HG03460 (cell line): ENCODE data around the gene RPS6KB2.
"Not testable (repeated sequence)": the region's sequence is repeated elsewhere in the genome, so short reads cannot be mapped to it uniquely, and the experiment has no call there.

Experiments used
- ATAC-seq: cut with Tn5 transposase; IDR thresholded peaks from one replicate; pipeline ENCODE4 v1.9.1; 2021; ENCODE audit not compliant: unreplicated experiment

Gene RPS6KB2

DNA sequence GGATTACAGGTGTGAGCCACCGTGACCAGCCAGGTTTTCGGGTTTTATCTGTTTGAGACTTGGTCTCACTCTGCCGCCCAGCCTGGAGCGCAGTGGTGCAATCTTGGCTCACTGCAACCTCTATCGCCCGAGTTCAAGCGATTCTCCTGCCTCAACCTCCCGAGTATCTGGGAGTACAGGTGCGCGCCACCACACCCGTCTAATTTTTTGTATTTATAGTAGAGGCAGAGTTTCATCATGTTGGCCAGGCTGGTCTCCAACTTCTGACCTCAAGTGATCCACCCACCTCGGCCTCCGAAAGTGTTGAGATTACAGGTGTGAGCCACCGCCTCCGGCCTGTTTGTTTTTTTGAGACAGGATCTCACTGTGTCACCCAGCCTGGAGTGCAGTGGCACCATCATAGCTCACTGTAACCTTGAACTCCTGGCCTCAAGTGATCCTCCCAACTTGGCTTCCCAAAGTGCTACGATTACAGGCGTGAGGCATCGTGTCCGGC is 882 bp upstream of the RPS6KB2 start:
- ATAC-seq, result not testable (repeated sequence)

GRCh38 chr11:67429038-67429668 is 859 bp downstream of the RPS6KB2 start:
- no peak for ATAC-seq

- ATAC-seq, result no peak
These were observed 1.4 kb downstream of the RPS6KB2 start for GRCh38 chr11:67429722-67430121.

- no peak for ATAC-seq
These were observed 3.3 kb downstream of the RPS6KB2 start for GRCh38 chr11:67431346-67432249.

GRCh38 chr11:67432655-67433349 is 4.5 kb downstream of the RPS6KB2 start:
- ATAC-seq, result no peak

DNA sequence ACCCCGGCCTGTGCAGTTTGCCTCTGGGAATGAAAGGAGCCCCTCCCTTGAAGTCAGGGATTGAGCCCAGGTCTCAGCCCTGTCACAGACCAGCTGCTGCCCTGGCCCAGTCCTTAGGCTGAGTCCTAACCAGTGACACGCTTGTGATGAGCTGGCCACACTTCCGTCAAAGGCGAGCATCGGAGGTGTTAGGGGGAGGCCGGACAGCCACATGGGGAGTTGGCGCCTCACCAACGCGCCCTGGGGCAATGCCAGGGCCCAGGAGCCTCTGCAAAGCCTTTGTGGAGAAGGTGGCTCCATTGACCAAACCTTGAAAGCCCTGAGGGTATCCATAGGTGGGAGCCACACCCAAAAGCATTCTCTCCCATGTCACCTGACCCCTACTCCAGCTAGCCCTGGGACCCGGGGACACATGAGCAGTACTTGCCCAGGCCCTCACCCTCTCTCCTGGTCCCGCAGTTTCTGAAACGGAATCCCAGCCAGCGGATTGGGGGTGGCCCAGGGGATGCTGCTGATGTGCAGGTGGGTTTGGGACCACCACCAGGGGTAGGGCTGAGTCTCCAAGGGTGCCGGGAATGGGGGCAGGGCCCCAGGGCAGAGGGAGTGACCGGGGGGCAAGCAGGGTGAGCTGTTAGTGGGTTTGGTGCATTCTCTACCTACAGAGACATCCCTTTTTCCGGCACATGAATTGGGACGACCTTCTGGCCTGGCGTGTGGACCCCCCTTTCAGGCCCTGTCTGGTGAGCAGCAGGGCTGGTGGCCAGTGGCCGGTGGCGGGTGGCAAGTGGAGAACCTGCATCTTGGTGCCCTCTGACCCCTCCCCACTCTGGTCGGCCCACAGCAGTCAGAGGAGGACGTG is 5.5 kb downstream of the RPS6KB2 start:
- ATAC-seq, result no peak

- no peak for ATAC-seq
These were observed 6.1 kb downstream of the RPS6KB2 start for GRCh38 chr11:67434395-67434881.

- no peak for ATAC-seq
These were observed 6.9 kb downstream of the RPS6KB2 start for GRCh38 chr11:67435031-67435726.

- ATAC-seq, result no peak
These were observed 7.6 kb downstream of the RPS6KB2 start for GRCh38 chr11:67435727-67436458.

GRCh38 chr11:67436459-67437081 is 8.3 kb downstream of the RPS6KB2 start:
- ATAC-seq, result peak; percentile 40

DNA sequence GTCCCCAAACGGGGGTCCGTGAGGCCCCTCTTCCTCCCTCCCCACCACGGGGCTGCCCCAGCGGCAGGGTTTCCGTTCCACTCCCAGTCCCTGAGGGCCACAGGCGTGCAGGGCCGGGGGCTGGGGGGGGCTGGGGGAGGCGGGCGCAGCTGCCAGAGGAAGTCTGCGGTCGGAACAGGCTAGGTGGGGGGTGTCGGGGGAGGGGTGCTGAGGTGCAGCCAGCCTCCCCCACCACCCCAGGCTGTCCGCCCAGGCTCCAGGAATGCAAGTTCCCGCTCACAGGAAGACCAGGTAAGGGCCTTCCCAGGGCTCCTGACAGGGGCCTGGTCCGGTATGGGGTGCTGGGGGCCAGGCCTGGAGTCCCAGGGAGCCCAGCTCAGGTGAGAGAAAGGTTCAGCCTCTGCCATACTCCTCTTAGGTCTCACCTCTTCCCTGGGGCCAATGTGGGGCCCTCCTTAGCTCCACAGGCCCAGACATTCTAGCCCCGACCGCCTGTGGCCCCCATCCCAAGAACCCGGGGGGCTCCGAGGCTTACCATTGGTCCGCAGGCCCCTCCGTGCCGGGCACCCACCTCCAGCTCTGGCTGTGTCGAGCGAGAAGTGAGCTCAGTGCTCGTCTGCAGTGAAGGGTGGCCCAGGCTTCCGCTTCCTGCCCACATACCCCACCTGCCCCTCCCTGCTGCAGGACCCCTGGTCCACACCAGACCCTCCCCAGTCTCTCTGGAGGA is 9.0 kb downstream of the RPS6KB2 start, which contains the start of gene PTPRCAP:
Gene PTPRCAP (minus strand): TSS at position 601 of the 727 bp plus-strand sequence. CDS start 63 bp downstream, at position 538.
- peak; percentile 36 for ATAC-seq

- no peak for ATAC-seq
These were observed 9.5 kb downstream of the RPS6KB2 start for GRCh38 chr11:67437809-67438157.

DNA sequence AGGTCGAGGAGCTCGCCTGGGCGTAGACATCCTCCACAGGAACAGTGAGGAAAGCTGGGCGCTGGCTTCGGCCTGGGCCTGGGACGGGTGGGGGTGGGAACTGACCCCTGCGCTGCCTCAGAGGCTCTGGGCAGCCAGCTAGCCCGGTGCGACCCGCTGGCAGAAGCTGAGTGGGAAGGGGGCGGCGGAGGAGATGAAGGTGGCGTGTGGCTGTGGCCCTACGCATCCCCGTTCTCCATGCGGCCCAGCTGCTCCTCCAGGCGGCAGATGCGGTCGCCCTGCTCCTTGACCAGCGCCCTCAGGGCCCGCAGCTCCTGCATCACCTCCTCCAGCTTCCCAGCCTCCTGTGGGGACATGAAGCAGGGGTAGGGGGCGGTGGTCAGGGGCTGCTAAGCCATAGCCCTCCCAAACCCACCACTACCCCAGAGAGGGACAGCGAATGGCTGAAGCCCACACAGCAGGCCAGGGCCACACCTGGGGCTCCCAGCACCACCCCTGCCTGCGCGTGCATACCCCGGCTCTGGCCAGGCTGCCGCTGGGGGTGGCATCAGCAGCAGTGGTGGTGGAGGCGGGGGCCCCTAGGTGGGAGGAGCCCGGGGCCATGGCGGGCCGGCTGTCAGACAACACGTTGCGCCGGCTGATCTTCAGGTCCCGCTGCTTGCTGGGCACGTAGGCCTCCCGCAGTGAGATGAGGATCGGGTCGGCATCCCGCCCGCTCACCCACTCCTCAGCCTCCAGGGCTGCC is 10.0 kb downstream of the RPS6KB2 start:
- no peak for ATAC-seq

DNA sequence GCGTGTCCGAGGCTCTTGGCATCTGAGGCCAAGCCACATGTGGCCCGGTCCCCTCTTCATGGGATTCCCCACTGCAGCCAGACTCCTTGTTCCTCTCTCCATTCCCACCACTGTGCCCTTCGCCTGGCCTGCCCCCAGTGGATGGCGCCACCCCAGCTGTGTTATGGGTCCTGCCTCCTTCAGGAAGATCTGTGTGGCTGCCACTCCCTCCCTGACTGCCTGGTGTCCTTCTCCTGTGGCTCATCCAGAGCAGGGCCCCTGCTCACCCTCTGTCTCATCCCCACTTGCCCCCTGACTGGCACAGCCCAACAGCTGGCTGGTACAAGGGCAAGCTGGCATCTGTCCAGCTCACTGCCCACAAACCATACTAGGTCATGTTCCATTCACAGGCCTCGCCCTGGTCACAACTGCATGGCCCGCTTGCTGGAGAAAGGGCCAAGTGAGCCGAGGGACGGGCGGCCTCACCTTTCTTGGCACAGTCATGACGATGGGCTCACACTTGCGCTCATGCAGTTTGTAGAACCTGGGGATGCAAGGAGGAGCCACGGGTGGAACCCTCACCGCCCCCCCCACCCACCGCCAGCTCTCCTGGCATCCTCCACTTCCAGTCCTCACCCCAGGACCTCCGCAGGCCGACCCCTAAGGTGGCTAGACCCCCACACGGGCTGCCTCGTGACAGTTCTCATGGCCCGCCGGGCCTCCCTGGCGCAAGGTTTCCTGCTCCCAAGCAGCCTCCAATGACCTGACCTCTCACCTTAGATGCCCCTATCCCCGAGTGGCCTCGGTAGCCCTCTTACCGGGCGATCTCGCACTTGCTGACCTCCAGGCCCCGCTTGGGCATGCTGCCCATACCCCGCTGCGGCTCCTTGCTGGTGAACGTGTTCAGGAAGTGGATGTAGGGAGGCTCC is 11.3 kb downstream of the RPS6KB2 start:
- ATAC-seq, result no peak

- no peak for ATAC-seq
These were observed 12.2 kb downstream of the RPS6KB2 start for GRCh38 chr11:67440229-67441097.
